HuH-7.5 (cell line): ENCODE results near the gene CDK5R2.

Source experiments
- DNase-seq: peaks from one replicate; pipeline ENCODE4 v3.0.0; 2011; ENCODE audit warnings: low spot score

The CDK5R2 gene

GRCh38 chr2:218990052-218990451 is 30.6 kb downstream of the CDK5R2 start:
- no peak for DNase-seq

GRCh38 chr2:218990612-218991011 is 31.1 kb downstream of the CDK5R2 start:
- no peak for DNase-seq

- DNase-seq = no peak
Measured at GRCh38 chr2:218991674-218992168, 32.3 kb downstream of the CDK5R2 start.

- DNase-seq = no peak
Measured at GRCh38 chr2:218992196-218992595, 32.7 kb downstream of the CDK5R2 start.

- DNase-seq = no peak
Measured at GRCh38 chr2:218992703-218993344, 33.4 kb downstream of the CDK5R2 start.

DNA sequence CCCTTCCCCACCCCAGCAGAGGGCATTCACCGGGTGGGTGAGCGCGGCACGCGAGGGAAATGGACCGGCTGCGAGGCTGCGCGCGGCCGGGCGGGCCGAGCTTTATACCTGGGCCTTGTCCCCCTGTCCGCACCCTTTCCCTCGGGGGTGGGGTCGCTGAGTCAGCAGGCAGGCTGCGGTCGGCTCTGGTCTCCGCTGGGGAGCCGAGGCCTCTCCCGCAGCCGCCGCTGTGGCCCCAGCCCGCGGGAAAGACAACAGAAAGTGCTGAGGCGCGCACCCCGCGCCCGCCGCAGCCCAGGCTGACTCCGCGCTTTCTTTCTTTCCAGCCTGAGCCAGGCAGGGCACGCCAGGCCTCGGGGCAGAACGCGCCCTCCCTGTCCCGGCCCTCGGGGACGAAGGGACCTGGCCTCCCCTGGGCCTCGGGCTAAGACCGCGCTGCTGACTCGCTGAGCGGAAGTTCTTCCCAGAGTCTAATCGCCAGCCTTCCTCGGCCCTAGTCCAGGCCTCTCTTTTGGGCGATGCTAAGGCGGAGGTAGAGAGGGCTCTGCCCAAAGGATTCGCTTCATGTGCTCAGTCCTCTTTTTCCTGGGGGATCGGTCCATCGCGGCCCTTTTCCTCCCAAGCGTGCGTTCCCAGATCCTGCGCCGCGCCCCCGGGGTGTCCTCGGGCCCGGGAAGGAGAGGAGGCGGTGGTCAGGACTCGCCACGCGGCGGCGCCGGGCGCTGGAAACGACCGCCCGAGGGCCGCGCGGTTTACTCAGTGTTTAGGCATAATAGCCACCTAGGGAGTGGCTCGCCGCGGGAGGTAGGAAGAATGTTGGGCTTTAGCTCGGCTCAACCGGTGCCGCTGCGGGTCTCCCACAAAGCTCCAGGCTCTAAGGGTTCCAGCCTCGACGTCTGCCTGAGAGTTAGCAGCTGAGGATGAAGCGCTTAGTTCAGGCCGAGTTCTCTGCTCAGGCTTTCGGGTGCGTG is 34.2 kb downstream of the CDK5R2 start, which contains the start of gene CRYBA2:
TSS of gene CRYBA2 (minus strand) at position 78 of the 971 bp plus-strand sequence. CDS start 246 bp downstream, outside the sequence.
- DNase-seq = no peak

DNA sequence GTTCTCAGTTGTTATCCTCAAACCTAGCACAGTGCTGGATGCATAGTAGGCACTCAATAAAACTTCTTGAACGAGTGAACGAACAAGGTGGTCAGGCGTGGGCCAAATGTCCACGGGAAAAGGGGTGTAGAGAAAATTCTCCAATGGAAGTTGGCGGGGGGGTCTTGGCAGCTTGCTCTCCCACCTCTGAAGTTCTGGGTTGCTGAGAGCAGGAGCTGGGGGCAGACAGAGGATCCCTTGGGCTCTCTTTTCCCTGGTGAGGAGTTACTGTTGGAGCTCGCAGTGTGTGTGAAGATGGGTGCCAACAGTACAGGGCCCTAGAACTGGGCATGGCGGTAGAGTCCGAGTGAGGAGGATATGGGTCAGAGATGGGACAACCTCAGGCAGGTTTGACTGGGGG is 36.1 kb downstream of the CDK5R2 start:
- no peak for DNase-seq

GRCh38 chr2:218995972-218996711 is 36.7 kb downstream of the CDK5R2 start:
- DNase-seq = peak; percentile 96

DNA sequence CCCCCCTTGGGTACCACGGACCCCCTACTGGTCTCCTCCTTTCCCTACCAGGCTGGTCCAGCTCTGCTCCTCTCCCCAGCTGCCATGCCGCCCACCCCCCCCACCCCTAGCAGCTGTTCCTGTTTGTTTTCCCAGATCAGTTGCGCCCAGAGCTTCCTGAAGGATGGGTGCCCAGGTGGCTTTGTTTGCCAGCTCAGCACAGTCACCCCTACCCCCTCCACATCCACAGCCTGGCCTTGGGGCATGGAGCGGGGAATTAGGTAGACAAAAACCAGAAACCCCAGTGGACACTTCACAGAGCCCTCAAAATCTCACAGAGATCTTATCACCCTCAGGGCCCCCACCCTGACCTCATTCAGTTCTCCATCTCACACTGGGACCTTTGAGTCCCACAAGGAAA is 37.5 kb downstream of the CDK5R2 start:
- DNase-seq = no peak

DNA sequence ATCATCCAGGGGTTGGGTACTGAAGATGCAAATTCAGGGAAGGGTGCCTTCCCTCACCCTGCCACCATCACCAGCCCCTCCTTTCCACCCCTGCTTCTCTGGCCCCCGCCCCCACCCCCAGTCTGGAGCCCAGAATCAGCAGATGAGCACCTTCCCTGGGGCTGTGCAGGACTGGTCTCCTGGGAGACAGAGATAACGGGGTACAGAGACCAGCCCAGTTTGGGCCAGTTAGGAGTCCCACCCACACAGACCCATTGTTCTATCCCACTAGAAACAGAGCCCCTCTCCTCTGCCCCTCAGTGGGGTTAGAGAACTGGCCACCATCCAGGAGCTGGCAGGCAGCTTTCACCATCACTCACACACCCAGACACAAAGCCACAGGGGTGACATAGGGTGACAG is 38.3 kb downstream of the CDK5R2 start:
- DNase-seq = no peak

DNA sequence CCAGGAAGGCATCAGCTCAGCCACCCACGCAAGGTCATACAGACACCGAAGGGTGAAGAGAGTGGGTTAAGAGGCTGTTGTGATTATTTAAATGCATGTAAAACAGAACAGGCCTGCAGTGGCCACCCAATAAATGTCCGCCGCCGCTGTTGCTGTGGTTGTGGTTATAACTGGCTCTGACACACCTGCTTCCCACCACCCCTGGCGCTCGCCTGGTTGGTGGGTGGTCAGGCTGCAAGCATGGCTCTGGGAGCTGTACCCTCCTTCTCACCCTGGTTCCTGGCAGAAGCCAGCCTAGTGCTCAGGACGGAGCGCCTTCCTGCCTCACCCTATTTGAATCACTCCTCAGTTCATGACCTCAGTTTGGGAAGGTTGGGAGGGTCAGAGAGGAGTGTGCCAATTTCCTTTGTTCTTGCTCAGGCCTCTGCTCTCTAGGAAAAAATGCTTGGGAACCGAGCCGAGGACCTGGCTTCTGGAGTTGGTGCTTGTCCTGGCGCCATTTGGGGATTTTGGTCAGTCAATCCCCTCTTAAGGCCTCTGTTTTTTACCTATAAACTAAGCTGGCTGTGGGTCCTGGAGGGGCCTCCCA is 39.0 kb downstream of the CDK5R2 start:
- DNase-seq = no peak

DNA sequence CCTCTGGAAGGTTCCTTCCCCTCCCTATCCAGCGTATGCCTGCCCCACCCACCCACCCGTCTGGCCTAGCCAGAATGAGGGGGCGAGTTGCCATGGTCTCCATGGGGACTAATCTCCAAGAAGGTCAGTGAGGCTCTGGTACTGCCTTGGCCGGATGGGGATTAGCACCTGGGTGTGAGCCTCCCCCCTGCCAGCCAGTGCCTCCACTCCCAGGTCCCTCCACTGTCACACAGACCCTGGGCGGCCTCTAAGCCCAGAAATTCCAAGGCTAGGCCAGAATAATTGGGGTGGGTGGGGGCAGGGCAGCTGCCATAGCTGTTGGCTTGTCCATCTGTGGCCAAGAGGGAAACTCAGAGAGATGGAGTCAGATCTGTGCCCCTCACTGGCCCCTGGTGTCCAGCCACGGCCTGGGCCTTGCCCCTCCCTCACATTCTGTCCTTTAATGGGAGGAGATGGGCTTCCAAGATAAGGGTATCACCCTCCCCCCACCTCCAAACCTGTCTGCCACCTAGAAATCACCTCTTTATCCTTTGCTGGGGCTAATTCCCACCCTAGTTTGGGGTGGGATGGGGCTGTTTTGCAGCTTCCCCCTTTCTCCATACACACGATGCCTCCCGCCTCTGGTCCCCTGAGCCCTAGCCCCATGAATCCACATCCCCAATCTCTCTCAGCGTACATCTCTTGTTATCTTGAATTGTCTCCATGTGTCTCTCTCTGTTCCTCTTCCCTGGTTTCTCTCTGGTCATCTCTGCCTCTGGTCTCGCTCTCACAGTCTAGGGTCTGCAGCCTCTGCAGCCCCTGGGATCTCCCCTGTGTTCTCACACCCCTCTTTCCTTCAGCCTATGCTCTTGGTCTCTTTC is 39.8 kb downstream of the CDK5R2 start:
- no peak for DNase-seq

GRCh38 chr2:218999881-219000568 is 40.6 kb downstream of the CDK5R2 start:
- DNase-seq = no peak

DNA sequence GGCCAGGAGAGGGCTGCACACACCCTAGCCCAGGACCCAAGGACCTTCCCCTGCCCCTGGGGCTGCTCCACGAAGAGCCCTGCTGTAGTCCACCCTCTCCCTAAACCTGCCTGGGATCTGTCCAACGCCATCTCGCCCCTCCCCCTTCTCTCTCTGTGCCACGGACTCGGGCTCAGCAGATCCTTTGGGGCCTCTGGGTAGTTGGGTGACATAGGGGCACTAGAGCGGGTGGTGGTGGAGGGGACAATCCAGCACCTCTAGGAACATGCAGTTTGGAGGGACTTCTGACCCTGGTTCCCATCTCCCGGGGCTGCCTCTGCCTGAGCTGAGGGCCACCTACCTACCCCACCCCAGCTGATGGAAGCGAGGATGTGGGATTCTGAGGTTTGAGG is 41.1 kb downstream of the CDK5R2 start:
- no peak for DNase-seq

- no peak for DNase-seq
Measured at GRCh38 chr2:219001100-219001576, 41.7 kb downstream of the CDK5R2 start.

DNA sequence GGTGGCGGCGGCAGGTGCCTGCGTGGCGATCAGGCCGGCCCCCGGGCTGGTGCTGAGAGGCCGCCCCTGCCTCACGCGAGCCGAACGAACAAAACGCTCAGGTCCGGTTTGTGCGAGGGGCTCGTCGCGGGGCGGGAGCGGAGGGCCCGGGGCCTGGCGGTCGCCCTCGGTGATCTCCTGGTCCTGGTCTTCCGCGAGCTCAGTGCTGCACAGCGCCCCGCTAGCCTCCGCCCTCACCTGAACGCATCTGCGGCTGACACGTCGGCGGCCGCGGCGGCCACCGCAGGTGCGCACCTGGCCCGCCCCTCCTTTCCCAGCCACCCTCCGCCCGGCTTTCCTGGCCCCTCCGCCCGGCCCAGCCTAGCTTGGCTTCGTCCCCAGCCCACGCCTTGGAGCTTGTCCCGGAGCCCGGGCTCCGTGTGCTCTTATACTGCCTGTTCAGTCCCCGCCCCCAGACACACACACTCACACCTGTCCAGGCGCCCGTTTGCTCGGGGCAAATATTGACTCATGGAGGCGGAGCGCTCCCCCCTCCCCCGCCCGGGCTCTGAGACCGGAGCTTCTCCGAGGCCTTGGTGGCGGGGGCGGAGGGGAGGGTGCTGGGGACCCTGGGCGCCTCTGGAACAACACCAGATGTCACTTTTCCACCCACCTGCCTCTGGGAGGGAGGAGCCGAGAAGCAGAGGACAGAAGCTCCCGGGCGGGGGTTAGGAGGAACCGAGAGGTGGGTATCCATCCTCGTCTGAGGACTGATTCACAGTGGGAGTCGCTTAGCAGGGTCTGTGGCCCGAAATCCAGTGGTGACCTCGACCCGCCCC is 42.3 kb downstream of the CDK5R2 start:
- peak; percentile 84 for DNase-seq

DNA sequence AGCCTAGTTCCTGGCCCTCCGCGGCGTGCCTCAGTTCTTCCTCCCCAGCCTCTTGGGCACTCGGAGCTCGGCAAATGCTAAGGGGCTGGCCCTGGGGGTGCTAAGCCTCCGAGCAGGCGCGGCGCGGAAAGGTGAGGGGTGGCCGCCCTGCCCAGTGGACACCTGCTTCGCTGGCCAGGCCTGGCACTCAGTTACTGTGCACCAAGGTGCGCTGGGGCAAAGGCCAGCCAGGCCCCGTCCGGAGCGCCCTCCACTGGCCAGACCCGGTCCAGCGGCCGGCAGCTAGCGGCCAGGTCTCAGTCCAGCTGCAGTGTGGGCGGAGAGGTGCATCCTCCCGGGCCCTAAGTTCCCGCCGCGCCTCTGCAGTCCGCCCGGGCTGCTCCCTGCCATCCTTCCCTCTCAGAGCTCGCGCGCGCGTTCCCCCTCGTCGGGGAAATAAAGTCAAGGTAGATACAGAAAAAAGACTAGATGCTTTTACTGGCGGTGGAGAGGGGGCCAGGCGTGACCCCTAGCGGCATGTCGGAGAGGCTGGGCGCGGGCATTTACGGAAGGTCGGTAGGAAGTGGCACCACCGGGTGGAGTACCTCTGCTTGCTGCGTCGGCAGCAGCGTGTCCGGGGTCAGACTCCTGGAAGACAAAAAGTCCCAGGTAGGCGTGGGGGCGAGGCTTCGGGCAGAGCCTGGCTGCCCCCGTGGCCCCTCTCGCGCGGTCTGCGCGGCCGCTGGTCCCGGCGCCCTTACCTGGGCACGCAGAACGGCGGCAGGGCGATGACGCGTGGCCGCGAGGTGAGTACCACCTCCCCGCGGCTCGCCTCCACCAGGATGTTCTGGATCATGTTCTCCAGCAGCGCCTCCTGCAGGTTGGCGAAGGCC is 43.2 kb downstream of the CDK5R2 start:
- DNase-seq = peak; percentile 92

- DNase-seq = no peak
Measured at GRCh38 chr2:219003267-219003634, 43.8 kb downstream of the CDK5R2 start.
